ENCODE results near the gene RIPK4.

The RIPK4 gene

DNA sequence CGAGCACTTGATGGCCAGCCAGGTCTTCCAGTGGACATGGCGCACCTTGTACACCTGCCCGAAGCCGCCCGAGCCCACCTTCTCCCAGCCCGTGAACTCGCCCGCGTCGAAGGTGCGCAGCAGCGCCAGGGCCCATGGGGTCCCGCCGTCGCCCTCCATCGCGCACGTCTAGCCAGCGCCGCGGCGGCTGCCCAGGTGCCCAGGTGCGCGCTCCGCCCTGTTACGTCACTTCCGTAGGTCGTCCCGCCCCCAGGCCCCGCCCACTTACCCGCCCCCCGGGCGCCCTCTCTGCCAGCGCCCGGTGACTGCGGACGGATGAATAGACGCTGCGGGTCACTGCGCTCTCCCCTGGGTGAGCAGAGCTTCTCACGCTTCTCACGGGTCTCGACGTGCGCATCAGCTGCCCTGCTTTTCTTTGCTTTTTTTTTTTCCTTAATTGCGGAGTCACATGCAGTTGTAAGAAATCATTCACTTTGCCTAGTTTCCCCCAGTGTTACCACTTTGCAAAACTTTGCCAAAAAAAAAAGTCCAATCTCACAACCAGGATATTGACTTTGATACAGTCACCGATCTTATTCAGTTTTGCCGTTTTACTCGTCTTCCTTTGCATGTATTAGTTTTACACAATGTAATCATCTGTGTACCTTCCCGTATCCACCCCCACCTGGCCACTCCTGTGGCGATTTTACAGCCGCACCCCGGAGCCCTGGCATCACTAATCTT, at the start of gene RIPK4:
Gene RIPK4 (minus strand): TSS at position 170 of the 723 bp plus-strand sequence. CDS start 11 bp downstream, at position 159.
- peak; percentile 46 to 63 for DNase-seq (ENCODE audit: low read depth in 2 of 2)

- no peak for DNase-seq (ENCODE audit: low read depth in 2 of 2)
These were observed 49.1 kb upstream of the RIPK4 start for GRCh38 chr21:41815652-41816582.

- no peak for DNase-seq (ENCODE audit: low read depth in 2 of 2)
These were observed 46.4 kb upstream of the RIPK4 start for GRCh38 chr21:41813226-41813625.

GRCh38 chr21:41812679-41813078, 45.8 kb upstream of the RIPK4 start:
- DNase-seq (ENCODE audit: low read depth in 2 of 2): no peak

DNA sequence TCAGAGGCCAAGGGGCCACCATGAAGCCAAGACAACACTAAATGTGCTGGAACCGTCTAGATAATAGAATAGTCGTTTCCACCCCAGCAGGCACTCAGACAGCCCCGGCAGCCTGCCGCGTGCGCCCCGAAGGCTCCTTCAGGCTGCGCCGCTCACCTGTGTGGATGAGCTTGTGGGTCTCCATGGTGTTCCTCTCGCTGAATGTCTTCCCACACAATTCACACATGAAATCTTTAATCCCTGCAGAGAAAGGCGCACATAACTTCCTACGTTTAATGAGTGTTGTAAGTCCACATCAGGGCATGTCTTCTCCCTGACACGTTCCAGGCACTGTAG, 43.7 kb upstream of the RIPK4 start:
- DNase-seq (ENCODE audit: low read depth in 2 of 2): no peak

- no peak for DNase-seq (ENCODE audit: low read depth in 2 of 2)
These were observed 43.2 kb upstream of the RIPK4 start for GRCh38 chr21:41809891-41810596.

DNA sequence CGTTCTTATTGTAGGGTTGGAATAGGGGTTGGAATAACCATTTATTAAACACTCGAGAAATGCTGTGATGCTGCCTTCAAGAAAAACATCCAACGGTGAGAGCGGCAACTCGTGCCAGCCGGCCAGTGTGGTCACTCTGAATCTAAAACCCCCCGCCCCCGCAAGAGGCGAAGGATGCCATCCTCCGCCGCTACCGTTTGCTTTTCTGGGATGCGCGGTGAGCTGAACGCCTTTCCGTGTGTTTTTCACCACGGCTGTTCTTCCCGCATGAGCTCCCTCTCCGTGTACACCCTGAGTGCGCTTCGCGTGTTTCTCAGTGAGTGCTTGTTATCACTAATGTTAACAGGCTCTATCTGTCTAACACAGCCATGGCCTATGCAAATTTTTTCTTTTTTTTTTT, 42.0 kb upstream of the RIPK4 start:
- DNase-seq (ENCODE audit: low read depth in 2 of 2): no peak

- DNase-seq (ENCODE audit: low read depth in 2 of 2): no peak
These were observed 41.2 kb upstream of the RIPK4 start for GRCh38 chr21:41808094-41808493.

DNA sequence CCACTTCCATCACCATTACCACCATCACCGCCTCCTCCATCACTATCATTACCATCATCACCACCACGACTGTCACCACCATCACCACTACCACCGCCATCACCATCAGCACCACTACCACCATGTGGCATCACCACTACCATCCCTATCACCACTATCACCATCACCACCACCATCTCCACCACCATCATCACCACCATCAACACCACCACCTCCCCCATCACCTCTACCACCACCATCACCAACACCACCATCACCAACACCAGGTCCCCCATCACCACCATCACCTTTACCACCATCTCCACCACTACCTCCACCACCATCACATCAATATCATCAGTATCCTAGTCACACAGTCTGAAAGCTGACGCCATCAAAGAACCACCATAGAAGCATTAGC, 39.9 kb upstream of the RIPK4 start:
- DNase-seq (ENCODE audit: low read depth in 2 of 2): no peak

- no peak for DNase-seq (ENCODE audit: low read depth in 2 of 2)
These were observed 38.8 kb upstream of the RIPK4 start for GRCh38 chr21:41805643-41806042.

DNA sequence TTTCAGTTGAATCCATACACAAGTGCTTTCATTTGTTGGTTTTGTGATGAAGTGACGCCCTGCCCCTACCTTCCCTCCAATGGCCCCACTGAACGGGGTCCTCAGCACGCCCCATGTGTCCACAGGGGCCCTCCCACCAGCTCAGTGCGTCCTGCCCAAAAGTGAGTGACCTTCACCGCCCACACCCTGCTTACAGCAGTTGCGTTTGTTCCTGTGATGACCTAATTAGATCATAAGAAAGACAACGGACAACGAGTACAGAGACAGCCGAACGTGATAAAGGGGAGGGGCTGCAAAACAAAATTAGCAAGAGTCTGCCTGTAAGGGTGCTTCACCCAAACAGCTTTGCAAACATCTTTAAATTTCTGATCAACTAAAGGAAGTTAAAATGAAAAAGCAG, 38.2 kb upstream of the RIPK4 start:
- DNase-seq (ENCODE audit: low read depth in 2 of 2): no peak

DNA sequence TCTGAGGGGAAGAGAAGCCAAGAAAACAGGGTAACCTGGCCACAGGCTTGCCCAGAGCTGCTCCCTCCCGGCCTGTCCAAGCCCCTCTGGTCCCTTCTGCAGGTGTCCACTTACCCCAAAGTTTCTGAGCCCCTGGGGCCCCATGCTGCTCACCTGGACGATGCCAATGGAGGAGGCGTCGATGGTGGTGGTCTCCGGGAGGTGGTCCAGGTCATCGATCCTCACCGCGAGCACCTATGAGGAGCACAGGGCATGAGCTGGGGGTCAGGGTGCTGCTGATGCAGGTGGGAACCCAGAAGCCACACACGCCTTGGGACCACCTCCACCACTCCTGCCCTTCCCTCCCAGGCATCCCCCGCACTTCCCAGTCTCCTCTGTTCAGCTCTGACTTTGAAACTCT, 37.5 kb upstream of the RIPK4 start:
- DNase-seq (ENCODE audit: low read depth in 2 of 2): no peak

GRCh38 chr21:41803316-41803715, 36.5 kb upstream of the RIPK4 start:
- DNase-seq (ENCODE audit: low read depth in 2 of 2): no peak

DNA sequence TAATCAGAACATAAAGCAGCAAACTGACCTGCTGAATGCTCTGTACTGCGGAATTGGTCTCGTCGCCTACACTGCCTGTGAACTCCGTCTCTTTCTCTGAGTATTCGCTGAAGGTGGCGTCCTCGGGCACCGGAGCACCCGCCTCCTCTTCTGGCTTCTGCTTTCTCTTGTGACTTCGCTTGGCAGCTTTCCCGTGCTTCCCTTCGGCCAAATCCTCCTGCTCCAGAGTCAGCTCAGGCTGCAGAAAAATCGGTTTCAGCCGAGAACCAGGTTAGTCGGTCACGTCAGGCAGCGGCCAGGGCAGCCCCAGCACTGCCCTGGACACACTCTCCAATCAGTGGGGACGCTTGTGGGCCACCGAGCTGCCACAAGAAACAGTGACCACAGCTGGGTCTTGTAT, 35.8 kb upstream of the RIPK4 start:
- DNase-seq (ENCODE audit: low read depth in 2 of 2): no peak

DNA sequence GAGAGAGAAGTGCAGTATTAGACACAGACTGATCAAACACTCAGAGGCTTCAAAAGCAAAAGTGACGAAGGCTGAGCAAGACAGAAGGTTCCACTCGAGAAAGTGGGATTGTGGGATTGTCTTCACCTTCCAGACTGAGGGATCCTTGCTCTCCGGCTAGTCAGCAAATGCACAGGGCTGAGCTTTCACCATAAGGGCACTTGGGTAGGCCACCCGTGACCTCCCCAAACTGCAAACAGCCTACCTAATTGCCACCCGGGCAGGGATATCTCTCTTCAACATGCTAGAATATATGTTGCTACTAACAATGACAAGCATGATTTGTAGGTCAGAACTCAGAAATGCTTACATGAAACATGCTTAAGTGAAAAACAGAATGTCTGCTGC, 35.3 kb upstream of the RIPK4 start:
- DNase-seq (ENCODE audit: low read depth in 2 of 2): no peak

- DNase-seq (ENCODE audit: low read depth in 2 of 2): no peak
These were observed 34.7 kb upstream of the RIPK4 start for GRCh38 chr21:41801321-41802197.

DNA sequence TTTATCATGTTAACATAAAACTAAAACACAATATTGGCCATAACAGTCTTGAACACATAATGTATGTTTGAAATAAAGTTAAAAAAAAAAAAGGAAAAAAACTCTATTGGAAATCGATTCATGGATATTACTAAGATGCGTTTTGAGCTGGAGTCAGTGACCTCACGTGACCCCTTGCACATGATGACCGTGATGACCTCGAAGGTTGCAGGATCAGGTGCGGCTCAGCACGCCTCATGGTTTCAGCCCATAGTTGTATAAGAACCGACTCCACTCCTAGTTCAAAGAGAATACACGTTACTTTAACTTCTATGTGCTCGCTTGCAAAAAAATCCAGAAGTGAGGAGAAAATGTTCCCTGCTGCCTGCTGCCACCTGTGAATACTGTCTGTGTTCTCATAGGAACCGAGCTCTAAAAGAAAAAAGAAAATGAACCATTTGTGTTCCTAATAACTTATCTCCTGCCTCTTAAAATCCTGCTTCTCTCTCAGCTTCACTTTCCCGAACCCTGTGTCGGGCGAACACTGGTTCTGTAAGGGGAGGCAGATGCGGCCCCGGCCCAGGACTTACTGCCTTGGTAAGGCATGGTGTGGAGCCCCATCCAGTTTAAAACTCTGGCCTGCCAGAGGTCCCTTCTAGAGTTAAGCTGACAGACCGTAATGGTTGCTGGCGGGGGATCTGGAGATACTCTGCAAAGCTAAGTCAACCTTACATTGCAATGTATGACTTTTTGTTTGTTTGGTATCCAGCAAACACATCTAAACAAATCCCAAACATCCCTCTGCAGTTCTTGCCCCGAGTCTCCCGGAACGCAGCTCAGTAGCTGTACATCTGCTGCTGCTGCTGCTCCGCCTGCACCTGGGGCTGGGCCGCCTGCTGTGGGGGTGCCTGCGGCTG, 33.8 kb upstream of the RIPK4 start:
- DNase-seq (ENCODE audit: low read depth in 2 of 2): no peak

DNA sequence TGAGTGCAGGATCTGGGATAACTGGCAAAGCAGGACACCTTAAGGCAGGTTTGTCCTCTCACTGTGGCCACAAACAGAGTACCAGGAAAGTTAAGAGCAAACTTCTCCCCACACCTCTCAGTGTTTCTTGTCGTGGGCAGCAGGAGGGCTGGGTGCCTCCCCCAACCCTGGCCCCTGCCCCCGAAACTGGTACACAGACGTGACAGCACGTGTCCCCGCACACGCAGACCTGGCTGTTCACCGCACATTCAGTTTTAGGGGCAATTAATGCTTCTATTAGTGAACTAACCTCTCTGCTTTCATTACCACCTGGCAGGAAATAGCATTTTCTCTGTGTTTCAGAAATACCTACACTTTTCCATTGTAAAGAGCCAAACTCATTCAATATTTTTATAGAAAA, 32.9 kb upstream of the RIPK4 start:
- no peak for DNase-seq (ENCODE audit: low read depth in 2 of 2)

DNA sequence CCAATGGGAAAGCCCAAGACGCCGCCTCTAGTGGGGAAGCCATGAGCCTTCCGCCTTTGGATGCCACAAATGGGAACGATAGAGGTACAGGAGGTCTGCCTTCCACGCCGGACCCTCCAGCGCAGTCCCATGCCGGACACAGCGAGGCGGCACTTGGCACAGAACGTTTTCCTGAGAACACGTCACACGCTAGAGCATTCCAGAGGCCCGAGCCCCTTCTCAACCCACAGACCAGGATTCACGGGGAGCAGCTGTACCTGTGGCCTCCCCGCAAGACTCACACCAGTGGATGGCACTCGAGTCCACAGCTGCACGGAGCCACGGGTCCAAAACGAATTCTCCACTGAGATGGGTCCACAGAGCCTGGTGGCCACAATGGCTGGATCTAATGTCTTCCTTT, 31.5 kb upstream of the RIPK4 start:
- DNase-seq (ENCODE audit: low read depth in 2 of 2): no peak

GRCh38 chr21:41796476-41797080, 29.7 kb upstream of the RIPK4 start:
- DNase-seq (ENCODE audit: low read depth in 2 of 2): no peak

Measured in stimulated activated CD4-positive, alpha-beta T cell treated with anti-CD3 and anti-CD28 coated beads, Interleukin-1b, Interleukin-23, amount 100 ng/mL, for 4 hours (primary cell).